GM10266 (cell line): ENCODE measurements around the gene MOV10L1.
"Not testable (repeated sequence)": the region's sequence is repeated elsewhere in the genome, so short reads cannot be mapped to it uniquely, and the experiment has no call there.

ENCODE experiments used
- DNase-seq: peaks from one replicate; pipeline ENCODE4 v3.0.0; 2012; ENCODE audit errors: extremely low spot score
- TF ChIP-seq, protein P1 (sequence below): IDR thresholded peaks from 2 replicates; pipeline ENCODE4 v1.5.1; 2012; ENCODE audit warnings: mild to moderate bottlenecking, low read depth; ENCODE audit not compliant: control insufficient read depth, insufficient read depth; ENCODE audit errors: missing control alignments

Gene MOV10L1

DNA sequence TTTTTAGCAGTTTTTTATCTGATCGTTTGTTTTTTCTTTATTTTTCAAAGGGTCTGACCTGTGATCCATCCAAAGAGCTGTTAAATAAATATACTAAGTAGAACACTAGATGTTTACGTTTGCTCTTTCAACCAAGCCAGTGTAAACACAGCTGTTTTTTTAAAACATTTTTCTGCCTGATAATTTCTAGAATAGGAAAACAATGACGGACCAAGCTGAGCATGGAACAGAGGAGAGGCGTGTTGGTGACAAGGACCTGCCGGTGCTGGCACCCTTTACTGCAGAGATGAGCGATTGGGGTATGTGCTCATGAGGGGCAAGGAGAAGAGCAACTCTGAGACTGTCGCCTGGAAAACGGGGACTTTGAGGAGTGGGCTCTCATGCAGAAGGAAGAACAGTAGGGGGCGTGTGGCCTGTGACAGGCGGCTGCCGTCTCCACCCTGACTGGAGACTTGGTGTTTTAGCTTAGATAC lies 52.1 kb downstream of the MOV10L1 start:
- TF ChIP-seq, protein P1, sequence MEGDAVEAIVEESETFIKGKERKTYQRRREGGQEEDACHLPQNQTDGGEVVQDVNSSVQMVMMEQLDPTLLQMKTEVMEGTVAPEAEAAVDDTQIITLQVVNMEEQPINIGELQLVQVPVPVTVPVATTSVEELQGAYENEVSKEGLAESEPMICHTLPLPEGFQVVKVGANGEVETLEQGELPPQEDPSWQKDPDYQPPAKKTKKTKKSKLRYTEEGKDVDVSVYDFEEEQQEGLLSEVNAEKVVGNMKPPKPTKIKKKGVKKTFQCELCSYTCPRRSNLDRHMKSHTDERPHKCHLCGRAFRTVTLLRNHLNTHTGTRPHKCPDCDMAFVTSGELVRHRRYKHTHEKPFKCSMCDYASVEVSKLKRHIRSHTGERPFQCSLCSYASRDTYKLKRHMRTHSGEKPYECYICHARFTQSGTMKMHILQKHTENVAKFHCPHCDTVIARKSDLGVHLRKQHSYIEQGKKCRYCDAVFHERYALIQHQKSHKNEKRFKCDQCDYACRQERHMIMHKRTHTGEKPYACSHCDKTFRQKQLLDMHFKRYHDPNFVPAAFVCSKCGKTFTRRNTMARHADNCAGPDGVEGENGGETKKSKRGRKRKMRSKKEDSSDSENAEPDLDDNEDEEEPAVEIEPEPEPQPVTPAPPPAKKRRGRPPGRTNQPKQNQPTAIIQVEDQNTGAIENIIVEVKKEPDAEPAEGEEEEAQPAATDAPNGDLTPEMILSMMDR: no peak
- no peak for DNase-seq

DNA sequence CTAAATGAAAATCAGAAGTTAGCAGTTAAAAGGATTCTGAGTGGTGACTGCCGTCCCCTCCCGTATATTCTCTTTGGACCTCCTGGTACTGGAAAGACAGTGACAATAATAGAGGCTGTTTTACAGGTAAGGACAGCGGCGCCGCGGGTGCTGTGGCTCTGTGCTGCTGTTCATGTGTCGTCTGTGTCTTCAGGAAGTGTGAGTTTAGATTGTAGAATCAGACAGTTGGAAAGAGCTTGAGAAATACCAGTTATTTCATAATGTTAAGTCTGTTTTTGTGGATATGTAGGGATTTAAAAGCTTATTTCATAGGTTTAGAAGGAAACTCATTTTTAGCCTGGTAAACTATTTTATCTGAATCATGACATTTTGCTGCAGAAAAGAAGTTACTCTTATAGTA lies 53.3 kb downstream of the MOV10L1 start:
- no peak for DNase-seq

DNA sequence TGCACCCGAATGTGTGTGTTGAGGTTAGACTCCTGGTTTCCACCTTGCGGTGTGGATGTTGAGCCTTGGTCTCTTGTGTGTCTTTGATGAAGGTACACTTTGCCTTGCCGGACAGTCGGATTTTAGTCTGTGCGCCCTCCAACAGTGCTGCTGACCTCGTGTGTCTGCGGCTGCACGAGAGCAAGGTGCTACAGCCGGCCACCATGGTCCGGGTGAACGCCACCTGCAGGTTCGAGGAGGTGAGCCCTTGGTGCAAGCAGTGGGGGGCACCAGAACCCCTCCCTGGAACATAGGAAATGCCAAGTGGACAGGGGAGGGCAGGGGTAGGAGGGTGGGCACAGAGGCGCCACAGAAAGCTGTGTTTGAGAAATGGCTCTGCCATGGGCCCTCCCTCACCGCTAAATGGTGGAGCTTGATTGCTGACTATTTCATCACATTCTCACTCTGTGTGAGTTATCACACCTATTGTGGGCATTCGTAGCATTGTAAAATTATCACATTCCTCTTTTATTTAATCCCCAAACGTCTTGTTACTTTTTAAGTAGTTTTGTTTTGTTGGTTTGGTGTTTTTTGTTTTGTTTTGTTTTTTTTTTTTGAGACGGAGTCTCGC lies 54.3 kb downstream of the MOV10L1 start:
- TF ChIP-seq, protein P1: no peak
- DNase-seq: no peak

More for the DNA sequence above, 53.3 kb downstream of the MOV10L1 start:
- TF ChIP-seq, protein P1: no peak

DNA sequence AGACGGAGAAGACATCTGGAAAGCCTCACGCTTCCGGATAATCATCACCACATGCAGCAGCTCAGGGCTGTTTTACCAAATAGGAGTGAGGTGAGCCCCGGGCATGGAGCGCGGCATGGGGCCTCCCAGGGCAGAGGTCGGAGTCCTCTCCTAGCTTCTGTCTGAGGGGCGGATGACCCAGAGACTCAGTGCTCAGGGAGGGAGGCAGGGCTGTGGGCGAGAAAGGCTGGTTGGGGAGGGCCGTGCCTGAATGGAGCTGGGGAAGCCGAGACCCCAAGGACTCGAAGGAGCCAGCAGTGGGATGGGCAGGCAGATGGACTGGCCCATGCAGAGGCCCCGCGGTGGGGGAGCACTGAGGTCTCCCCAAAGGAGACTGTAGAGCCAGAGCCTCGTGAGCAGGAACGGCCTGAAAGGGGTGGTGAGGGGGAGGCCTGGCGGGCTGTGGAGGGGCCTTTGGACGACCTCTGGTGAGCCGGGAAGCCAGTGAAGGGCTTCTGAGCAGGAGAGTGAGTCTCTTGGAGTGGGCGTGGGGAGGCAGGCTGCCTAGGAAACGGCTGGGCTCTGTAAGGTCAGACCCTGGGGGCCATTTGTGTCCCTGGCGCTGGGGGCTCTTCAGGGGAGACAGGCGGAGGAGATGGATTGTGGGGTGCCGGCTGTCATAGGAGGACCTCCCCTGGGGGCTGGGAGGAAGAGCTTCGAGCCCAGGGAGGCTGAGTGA lies 56.1 kb downstream of the MOV10L1 start:
- DNase-seq: no peak
- TF ChIP-seq, protein P1: no peak

DNA sequence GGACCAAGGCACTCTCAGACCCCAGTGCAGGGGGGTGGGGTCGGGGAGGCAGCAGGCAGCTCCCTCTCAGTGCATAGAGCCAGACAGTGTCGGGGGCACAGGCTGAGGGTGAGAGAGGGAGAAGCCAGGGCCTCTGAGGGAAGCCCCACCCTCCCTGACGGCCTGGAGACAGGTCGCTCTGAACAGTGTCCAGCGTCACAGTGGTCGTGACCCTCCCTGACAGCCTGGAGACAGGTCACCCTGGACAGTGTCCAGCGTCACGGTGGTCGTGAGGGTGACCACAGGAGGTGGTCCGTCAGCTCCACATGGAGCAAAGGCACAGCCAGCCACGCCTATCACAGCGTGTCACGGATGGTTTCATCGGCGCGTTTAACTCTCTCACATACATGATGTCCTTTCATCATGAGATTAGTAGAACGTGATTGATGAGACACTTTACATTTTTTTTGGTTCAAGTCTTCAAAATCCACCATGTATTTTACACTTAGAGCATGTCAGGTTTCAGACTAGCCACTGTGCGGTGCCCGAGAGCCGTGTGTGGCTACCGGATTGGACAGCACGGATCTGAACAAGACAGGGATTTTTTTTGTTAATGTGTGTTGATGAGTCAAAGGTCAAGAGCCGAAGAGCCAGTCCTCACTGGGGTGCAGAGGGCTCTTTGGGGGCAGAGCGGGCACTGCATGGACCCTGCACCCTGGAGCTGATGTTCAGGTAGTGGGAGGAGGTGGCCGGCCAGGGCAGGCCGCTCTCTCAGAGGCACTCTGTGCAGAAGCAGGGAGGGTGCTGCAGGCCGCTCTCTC lies 56.8 kb downstream of the MOV10L1 start:
- no peak for DNase-seq
- TF ChIP-seq, protein P1: no peak

DNA sequence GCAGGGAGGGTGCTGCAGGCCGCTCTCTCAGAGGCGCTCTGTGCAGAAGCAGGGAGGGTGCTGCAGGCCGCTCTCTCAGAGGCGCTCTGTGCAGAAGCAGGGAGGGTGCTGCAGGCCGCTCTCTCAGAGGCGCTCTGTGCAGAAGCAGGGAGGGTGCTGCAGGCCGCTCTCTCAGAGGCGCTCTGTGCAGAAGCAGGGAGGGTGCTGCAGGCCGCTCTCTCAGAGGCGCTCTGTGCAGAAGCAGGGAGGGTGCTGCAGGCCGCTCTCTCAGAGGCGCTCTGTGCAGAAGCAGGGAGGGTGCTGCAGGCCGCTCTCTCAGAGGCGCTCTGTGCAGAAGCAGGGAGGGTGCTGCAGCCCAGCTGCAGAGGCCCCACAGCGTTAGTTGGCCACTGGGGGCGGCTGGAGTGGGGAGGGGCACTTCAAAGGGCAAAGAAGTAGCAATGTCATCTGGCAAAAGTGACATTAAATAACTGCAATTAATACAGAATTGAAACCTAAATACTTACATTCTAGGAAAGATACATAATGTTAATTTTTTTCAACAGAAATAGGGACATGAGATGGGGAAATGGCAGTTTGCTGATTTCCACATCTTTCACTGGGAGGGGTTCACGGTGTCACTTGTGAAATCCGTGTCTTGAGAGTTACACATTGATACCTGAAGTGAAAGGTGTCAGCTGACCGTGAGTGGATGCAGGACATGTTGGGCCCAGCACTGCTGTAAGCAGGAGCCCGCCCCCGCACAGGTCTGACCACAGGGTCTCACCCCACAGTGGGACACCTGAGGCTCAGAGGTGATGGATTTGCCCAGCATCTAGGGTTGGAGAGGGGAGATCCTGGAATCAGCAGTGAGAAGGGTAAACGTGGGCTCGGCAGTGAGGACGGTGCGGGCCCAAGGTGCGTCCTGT lies 57.7 kb downstream of the MOV10L1 start:
- not testable (repeated sequence) for DNase-seq

DNA sequence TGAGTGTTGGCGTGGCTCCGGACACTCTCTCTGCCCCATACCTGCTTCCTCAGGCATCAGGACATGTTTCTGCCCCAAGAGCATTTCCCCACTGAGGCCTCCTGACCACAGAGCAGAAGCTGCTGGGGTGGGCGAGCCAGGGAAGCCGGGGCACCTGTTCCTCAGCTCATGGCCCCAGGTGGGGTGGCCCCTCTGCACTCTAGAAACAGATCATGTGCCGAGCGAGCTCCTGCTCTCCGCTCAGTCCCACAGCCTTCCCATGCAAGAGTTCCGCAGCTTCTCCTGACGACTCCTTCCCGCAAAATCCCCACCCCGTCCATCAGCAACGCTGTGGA lies 58.3 kb downstream of the MOV10L1 start:
- no peak for DNase-seq
- TF ChIP-seq, protein P1: no peak
